ENCODE data around the gene GPC3. TPM values are rescaled to one million over a fixed set of nuclear protein-coding genes. Genes with fewer than 3 reads are reported as not detected.

Gene GPC3
- total RNA-seq, 3 donors from 2014 or later (not counting 1 experiment from before 2014, with no cell fraction given) = not detected

- Mint-ChIP-seq H3K27me3 (ENCODE audit: low read depth in 2 of 2) (peaks cover 2 to 15% of the 10 kb centered on the region in 2 donors), H3K9me3 (no peaks in the 10 kb centered on the region), H3K27ac (no peak overlapping the region), H3K36me3 (no peaks in the 10 kb centered on the region), H3K4me1 (no peaks in the 10 kb centered on the region), H3K4me3 (no peak overlapping the region)
- 88% methylated on average over 3 of the region's 3 CpGs for WGBS (ENCODE audit: insufficient coverage)
- no peak for DNase-seq
- Histone ChIP-seq H3K4me3 (ENCODE audit: low read length) (no peak overlapping the region), H3K4me1 (ENCODE audit: control insufficient read depth, insufficient read depth, low read length) (no peaks in the 10 kb centered on the region), H3K9me3 (ENCODE audit: control insufficient read depth, insufficient read depth, low read length) (no peaks in the 10 kb centered on the region), H3K36me3 (ENCODE audit: control insufficient read depth, insufficient read depth, low read length) (no peaks in the 10 kb centered on the region), H3K27me3 (ENCODE audit: control insufficient read depth, insufficient read depth, low read length) (no peaks in the 10 kb centered on the region), H3K27ac (ENCODE audit: low read length) (no peak overlapping the region)
- ATAC-seq = no peak
- no peak for TF ChIP-seq CTCF (IDR thresholded peaks at IDR 0.05)
- intact Hi-C loops (cut with micrococcal nuclease) = no loop called here
Measured at GRCh38 chrX:133580625-133581024, 404.8 kb downstream of the GPC3 start.

GRCh38 chrX:133579631-133580030, 405.8 kb downstream of the GPC3 start:
- H3K4me1 Mint-ChIP-seq = no peaks in the 10 kb centered on the region
- intact Hi-C loops (cut with micrococcal nuclease) = no loop called here
- H3K4me1 ChIP-seq (ENCODE audit: control insufficient read depth, insufficient read depth, low read length) = no peaks in the 10 kb centered on the region
- H3K4me3 Mint-ChIP-seq = no peak overlapping the region
- TF ChIP-seq CTCF (IDR thresholded peaks at IDR 0.05) = no peak
- peaks cover 2 to 7% of the 10 kb centered on the region in 2 donors for H3K27me3 Mint-ChIP-seq (ENCODE audit: low read depth in 2 of 2)
- no peaks in the 10 kb centered on the region for H3K36me3 Mint-ChIP-seq
- H3K9me3 ChIP-seq (ENCODE audit: control insufficient read depth, insufficient read depth, low read length) = no peaks in the 10 kb centered on the region
- no peak overlapping the region for H3K27ac Mint-ChIP-seq
- H3K27me3 ChIP-seq (ENCODE audit: control insufficient read depth, insufficient read depth, low read length) = no peaks in the 10 kb centered on the region
- no peak overlapping the region for H3K4me3 ChIP-seq (ENCODE audit: low read length)
- no peaks in the 10 kb centered on the region for H3K36me3 ChIP-seq (ENCODE audit: control insufficient read depth, insufficient read depth, low read length)
- DNase-seq (no peak), ATAC-seq (no peak)
- no peak overlapping the region for H3K27ac ChIP-seq (ENCODE audit: low read length)
- 89% methylated on average over 6 of the region's 6 CpGs for WGBS (ENCODE audit: insufficient coverage)
- H3K9me3 Mint-ChIP-seq = no peaks in the 10 kb centered on the region

GRCh38 chrX:133576876-133577275, 408.5 kb downstream of the GPC3 start:
- Mint-ChIP-seq H3K4me3 (no peak overlapping the region), H3K4me1 (no peaks in the 10 kb centered on the region), H3K36me3 (no peaks in the 10 kb centered on the region), H3K27me3 (ENCODE audit: low read depth in 2 of 2) (peaks cover 2 to 6% of the 10 kb centered on the region in 2 donors), H3K9me3 (no peaks in the 10 kb centered on the region), H3K27ac (no peak overlapping the region)
- Histone ChIP-seq H3K36me3 (ENCODE audit: control insufficient read depth, insufficient read depth, low read length) (no peaks in the 10 kb centered on the region), H3K9me3 (ENCODE audit: control insufficient read depth, insufficient read depth, low read length) (no peaks in the 10 kb centered on the region), H3K4me1 (ENCODE audit: control insufficient read depth, insufficient read depth, low read length) (no peaks in the 10 kb centered on the region), H3K27me3 (ENCODE audit: control insufficient read depth, insufficient read depth, low read length) (no peaks in the 10 kb centered on the region), H3K4me3 (ENCODE audit: low read length) (no peak overlapping the region), H3K27ac (ENCODE audit: low read length) (no peak overlapping the region)
- DNase-seq (no peak), ATAC-seq (no peak)
- TF ChIP-seq CTCF (IDR thresholded peaks at IDR 0.05) = no peak
- WGBS (ENCODE audit: insufficient coverage) = 86% methylated on average over 2 of the region's 3 CpGs
- intact Hi-C loops (cut with micrococcal nuclease) = no loop called here

- no peak overlapping the region for H3K4me3 ChIP-seq (ENCODE audit: low read length)
- no peak overlapping the region for H3K27ac ChIP-seq (ENCODE audit: low read length)
- no peak for ATAC-seq
- Mint-ChIP-seq H3K4me3 (no peak overlapping the region), H3K27me3 (ENCODE audit: low read depth in 2 of 2) (peaks cover 2 to 7% of the 10 kb centered on the region in 2 donors), H3K4me1 (no peaks in the 10 kb centered on the region), H3K27ac (no peak overlapping the region), H3K9me3 (no peaks in the 10 kb centered on the region), H3K36me3 (no peaks in the 10 kb centered on the region)
- H3K27me3 ChIP-seq (ENCODE audit: control insufficient read depth, insufficient read depth, low read length) = no peaks in the 10 kb centered on the region
- intact Hi-C loops (cut with micrococcal nuclease) = no loop called here
- H3K36me3 ChIP-seq (ENCODE audit: control insufficient read depth, insufficient read depth, low read length) = no peaks in the 10 kb centered on the region
- no peak for TF ChIP-seq CTCF (IDR thresholded peaks at IDR 0.05)
- no peaks in the 10 kb centered on the region for H3K4me1 ChIP-seq (ENCODE audit: control insufficient read depth, insufficient read depth, low read length)
- no peaks in the 10 kb centered on the region for H3K9me3 ChIP-seq (ENCODE audit: control insufficient read depth, insufficient read depth, low read length)
- no peak for DNase-seq
- WGBS (ENCODE audit: insufficient coverage) = 92% methylated on average over 2 of the region's 5 CpGs
Measured at GRCh38 chrX:133575501-133576136, 409.8 kb downstream of the GPC3 start.

Data from natural killer cell (primary cell).